Measurements from ENCODE around the gene CFAP126.
"Not testable (repeated sequence)": the region's sequence is repeated elsewhere in the genome, so short reads cannot be mapped to it uniquely, and the experiment has no call there.

The CFAP126 gene, protein sequence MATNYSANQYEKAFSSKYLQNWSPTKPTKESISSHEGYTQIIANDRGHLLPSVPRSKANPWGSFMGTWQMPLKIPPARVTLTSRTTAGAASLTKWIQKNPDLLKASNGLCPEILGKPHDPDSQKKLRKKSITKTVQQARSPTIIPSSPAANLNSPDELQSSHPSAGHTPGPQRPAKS

DNA sequence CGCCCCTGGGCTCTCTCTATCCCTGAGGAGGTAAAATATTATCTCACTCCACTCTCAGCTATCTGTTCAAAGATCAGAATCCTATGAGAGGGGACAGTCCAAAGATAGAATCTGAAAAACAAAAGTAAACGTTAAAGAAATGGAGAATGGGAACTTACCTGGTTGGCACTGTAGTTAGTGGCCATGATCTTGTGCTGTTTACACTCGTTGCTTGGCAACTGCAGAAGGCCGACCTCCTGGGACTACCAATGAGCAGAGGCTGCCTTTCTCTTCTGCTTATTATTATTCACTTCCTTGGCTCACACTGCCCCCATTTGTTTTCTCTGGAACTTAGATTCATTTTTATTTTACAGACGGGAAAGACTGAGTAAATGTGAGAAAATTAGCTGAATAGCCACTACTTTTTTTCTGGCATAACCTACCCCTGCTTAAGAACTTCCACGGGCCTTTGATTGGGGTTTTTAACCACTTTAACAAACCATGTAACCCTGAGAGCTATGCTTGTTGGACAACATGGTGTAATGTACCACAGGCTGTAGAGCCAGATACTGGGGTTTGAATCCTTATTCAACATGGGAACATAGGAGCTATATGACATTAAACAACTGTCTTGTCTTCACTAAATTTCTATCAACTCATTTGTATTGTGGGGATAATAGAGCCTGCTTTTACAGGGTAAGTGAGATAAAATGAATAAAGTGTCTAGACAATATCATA is at the start of gene CFAP126:
Gene CFAP126 (minus strand): TSS at position 193 of the 717 bp plus-strand sequence. CDS start 8 bp downstream, at position 185.
- peaks cover 5% of the 10 kb centered on the region for H3K36me3 Mint-ChIP-seq
- peaks cover 9% of the 10 kb centered on the region for H3K4me1 Mint-ChIP-seq
- H3K27ac Mint-ChIP-seq: no peak within 1 kb of the TSS
- no peaks in the 10 kb centered on the region for H3K27me3 Mint-ChIP-seq
- no peak within 1 kb of the TSS for H3K4me3 Mint-ChIP-seq
- no peaks in the 10 kb centered on the region for H3K9me3 Mint-ChIP-seq

GRCh38 chr1:161413050-161413449 is 45.4 kb upstream of the CFAP126 start:
- peaks cover 16% of the 10 kb centered on the region for H3K4me1 Mint-ChIP-seq
- not testable (repeated sequence) for H3K9me3 Mint-ChIP-seq, H3K27me3 Mint-ChIP-seq, H3K27ac Mint-ChIP-seq, H3K36me3 Mint-ChIP-seq, H3K4me3 Mint-ChIP-seq

DNA sequence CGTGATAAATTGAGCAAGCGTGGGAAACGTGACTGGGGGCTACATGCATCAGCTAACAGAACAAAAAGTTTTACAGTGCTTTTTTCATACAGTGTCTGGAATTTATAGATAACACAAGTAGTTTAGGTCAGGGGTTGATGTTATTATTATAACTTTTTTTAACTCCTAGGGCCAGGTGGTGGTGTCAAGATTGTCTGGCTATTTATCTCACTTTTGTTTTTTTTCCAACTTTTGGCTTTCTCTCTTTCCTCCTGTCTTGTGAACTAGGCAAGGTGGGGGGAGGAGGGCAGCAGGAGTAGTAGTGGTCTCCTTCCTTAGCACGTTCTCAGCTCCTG is 42.9 kb upstream of the CFAP126 start:
- H3K4me1 Mint-ChIP-seq: peaks cover 21% of the 10 kb centered on the region
- H3K27me3 Mint-ChIP-seq, H3K9me3 Mint-ChIP-seq, H3K27ac Mint-ChIP-seq, H3K4me3 Mint-ChIP-seq, H3K36me3 Mint-ChIP-seq: not testable (repeated sequence)

DNA sequence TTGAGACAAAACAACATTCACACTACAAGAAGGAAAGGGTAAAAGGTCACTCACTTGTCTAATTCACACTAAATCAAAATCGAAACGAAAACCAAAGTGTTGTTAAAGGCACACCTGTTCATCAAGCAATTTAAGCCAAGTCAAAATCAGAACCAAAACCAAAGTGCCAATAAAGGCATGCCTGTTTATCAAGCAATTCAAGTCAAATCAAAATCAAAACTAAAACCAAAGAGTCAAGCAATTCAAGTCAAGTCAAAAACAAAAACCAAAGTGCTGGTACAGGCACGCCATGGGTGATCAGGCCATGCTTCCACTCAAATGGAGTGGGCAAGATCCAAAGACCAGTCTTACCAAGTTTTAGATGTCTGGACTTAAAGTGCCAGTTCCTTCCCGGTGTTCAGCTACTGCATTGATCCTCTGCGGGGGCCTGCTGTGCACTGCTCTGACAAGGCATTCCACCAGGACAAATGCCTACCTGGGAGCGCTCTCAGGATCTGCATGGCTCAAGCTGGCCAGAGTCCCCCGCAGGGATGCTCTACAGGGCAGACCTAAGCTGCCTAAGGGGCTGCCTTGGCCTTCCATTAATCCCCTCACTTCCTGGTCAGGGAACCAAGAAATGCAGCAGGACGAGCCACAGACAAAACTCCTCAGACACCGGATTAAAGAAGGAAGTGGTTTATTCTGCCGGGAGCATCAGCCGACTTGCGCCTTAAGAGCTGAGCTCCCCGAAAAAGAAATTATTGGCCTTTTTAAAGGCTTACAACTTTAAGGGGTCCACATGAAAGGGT is 42.4 kb upstream of the CFAP126 start:
- peak overlapping the region; percentile 6 for H3K4me3 Mint-ChIP-seq

DNA sequence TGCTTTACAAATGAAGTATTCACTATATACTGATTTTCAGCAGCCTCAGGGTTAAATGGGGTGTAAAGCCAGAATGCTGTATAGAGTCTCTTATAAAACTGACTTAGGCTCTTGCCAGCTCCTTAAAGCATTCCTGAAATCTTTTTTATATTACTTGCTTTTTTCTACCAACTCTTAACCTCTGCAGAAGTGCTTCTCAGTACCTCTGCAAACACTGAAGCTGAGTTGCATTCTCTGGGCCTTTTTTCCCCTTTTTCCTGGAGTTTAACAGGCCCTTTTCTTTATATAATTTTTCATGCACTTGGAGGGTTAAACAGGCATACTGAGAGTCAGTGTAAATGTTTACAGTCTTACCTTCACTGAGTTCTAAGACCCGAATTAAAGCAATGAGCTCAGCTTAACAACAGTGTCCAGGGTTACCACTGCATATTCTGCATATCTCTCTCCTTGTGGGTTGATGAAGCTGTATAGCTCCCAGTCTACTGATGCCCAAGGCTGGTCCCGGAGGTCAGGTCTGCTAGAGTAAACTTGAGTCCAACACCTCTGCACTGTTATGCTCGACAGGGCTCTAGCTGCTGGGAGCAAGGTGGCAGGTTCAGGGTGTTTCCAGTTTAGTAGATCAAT is 40.9 kb upstream of the CFAP126 start:
- H3K9me3 Mint-ChIP-seq: peaks cover 3% of the 10 kb centered on the region
- peaks cover 2% of the 10 kb centered on the region for H3K27me3 Mint-ChIP-seq
- H3K36me3 Mint-ChIP-seq: peaks cover 5% of the 10 kb centered on the region
- H3K4me3 Mint-ChIP-seq: no peak overlapping the region
- H3K4me1 Mint-ChIP-seq: peaks cover 29% of the 10 kb centered on the region
- H3K27ac Mint-ChIP-seq: no peak overlapping the region

More for the DNA sequence above, 42.4 kb upstream of the CFAP126 start:
- not testable (repeated sequence) for H3K9me3 Mint-ChIP-seq, H3K27me3 Mint-ChIP-seq, H3K36me3 Mint-ChIP-seq
- H3K27ac Mint-ChIP-seq: peak overlapping the region; percentile 10
- peaks cover 21% of the 10 kb centered on the region for H3K4me1 Mint-ChIP-seq

DNA sequence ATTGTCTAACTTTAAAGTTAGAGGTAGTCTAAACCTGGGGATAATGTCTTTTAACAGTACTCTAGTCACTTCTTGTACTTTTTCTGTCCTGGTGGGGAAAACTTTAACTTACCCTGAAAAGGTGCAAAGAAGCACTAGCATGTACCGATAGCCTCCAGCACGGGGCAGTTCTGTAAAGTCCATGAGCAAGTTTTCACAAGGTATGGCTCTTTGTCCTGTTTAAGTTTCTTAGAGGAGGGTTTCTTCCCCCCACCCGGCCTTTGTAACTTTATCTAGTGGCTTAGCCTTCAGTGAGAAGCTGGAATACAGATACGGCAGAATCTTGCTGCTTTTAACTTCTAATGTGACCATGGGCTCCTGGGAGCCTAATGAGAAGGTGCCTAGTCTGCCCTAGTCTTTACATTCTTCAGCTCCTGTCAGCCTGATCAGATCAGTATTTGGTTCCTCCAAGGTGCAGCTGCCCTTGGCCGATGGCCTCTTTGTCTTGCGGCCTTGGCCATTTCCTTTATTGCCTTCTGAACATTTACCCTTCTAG is 39.8 kb upstream of the CFAP126 start:
- H3K27me3 Mint-ChIP-seq: peaks cover 2% of the 10 kb centered on the region
- no peak overlapping the region for H3K4me3 Mint-ChIP-seq
- H3K27ac Mint-ChIP-seq: no peak overlapping the region
- peaks cover 3% of the 10 kb centered on the region for H3K9me3 Mint-ChIP-seq
- H3K36me3 Mint-ChIP-seq: peaks cover 5% of the 10 kb centered on the region
- peaks cover 32% of the 10 kb centered on the region for H3K4me1 Mint-ChIP-seq

DNA sequence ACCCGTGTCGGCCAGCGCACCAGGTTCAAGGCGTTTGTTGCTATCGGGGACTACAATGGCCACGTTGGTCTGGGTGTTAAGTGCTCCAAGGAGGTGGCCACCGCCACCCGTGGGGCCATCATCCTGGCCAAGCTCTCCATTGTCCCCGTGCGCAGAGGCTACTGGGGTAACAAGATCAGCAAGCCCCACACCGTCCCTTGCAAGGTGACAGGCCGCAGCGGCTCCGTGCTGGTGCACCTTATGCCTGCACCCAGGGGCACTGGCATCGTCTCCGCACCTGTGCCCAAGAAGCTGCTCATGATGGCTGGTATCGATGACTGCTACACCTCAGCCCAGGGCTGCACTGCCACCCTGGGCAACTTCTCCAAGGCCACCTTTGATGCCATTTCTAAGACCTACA is 38.9 kb upstream of the CFAP126 start:
- H3K4me3 Mint-ChIP-seq, H3K27ac Mint-ChIP-seq, H3K36me3 Mint-ChIP-seq, H3K9me3 Mint-ChIP-seq, H3K27me3 Mint-ChIP-seq: not testable (repeated sequence)
- peaks cover 32% of the 10 kb centered on the region for H3K4me1 Mint-ChIP-seq

- Mint-ChIP-seq H3K36me3 (peaks cover 10% of the 10 kb centered on the region), H3K4me1 (peaks cover 37% of the 10 kb centered on the region), H3K9me3 (peaks cover 8% of the 10 kb centered on the region), H3K27me3 (peaks cover 2% of the 10 kb centered on the region), H3K4me3 (no peak overlapping the region), H3K27ac (no peak overlapping the region)
Observed at GRCh38 chr1:161404051-161404597, 36.4 kb upstream of the CFAP126 start.

- Mint-ChIP-seq H3K4me3 (no peak overlapping the region), H3K9me3 (peaks cover 8% of the 10 kb centered on the region), H3K4me1 (peaks cover 39% of the 10 kb centered on the region), H3K27me3 (peaks cover 2% of the 10 kb centered on the region), H3K36me3 (peaks cover 9% of the 10 kb centered on the region), H3K27ac (no peak overlapping the region)
Observed at GRCh38 chr1:161402446-161402845, 34.8 kb upstream of the CFAP126 start.

- peaks cover 2% of the 10 kb centered on the region for H3K27me3 Mint-ChIP-seq
- H3K4me1 Mint-ChIP-seq: peaks cover 39% of the 10 kb centered on the region
- peaks cover 7% of the 10 kb centered on the region for H3K36me3 Mint-ChIP-seq
- H3K9me3 Mint-ChIP-seq: peaks cover 8% of the 10 kb centered on the region
- H3K4me3 Mint-ChIP-seq: peak overlapping the region; percentile 98
- peak overlapping the region; percentile 99 for H3K27ac Mint-ChIP-seq
Observed at GRCh38 chr1:161399257-161399998, 31.8 kb upstream of the CFAP126 start.

DNA sequence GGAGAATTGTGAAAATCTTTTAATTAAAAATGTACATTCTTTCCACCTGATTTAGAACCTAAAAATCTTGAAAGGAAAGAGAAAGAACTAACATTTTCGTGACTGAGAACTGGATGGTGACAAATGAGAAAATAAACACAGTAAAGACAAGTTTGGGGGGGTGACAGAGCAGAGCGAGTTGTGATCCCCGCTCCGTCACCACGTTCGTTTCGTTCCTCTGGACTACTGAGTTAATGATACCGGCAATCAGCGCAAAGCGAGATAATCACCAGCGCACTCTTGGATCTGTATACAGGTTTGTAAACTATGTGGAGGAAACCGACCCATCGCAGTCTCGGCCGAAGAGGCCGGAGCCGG is 31.2 kb upstream of the CFAP126 start:
- Mint-ChIP-seq H3K27me3 (peaks cover 2% of the 10 kb centered on the region), H3K4me3 (peak overlapping the region; percentile 98), H3K36me3 (peaks cover 7% of the 10 kb centered on the region), H3K9me3 (peaks cover 8% of the 10 kb centered on the region), H3K27ac (peak overlapping the region; percentile 99), H3K4me1 (peaks cover 35% of the 10 kb centered on the region)

- H3K27ac Mint-ChIP-seq, H3K9me3 Mint-ChIP-seq, H3K4me3 Mint-ChIP-seq, H3K36me3 Mint-ChIP-seq, H3K27me3 Mint-ChIP-seq: not testable (repeated sequence)
- peaks cover 35% of the 10 kb centered on the region for H3K4me1 Mint-ChIP-seq
Observed at GRCh38 chr1:161397038-161397437, 29.4 kb upstream of the CFAP126 start.

DNA sequence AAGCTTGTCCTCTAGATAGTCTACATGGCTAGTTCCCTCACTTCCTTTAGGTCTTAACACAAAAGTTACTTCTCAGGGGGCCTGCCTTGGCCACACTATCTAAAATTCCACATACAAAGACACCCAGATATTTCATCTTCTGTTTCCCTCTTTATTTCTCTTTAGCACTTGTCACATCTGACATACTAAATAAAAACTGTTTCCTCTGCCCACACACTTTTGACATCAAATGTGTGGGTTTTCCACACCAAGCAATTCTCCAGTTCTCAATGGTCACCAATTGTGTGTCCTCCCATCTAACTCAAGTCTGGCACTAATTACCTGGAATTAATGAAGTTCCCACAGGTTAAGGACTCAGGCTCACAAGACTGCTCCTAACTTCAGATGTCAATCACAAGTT is 25.5 kb upstream of the CFAP126 start:
- Mint-ChIP-seq H3K27me3 (no peaks in the 10 kb centered on the region), H3K4me1 (peaks cover 14% of the 10 kb centered on the region), H3K4me3 (no peak overlapping the region), H3K27ac (peak overlapping the region; percentile 31), H3K36me3 (no peaks in the 10 kb centered on the region), H3K9me3 (no peaks in the 10 kb centered on the region)

- Mint-ChIP-seq H3K27ac (no peak overlapping the region), H3K27me3 (no peaks in the 10 kb centered on the region), H3K4me3 (peak overlapping the region; percentile 52)
Observed at GRCh38 chr1:161391611-161392010, 23.9 kb upstream of the CFAP126 start.

GRCh38 chr1:161391136-161391535 is 23.5 kb upstream of the CFAP126 start:
- H3K9me3 Mint-ChIP-seq, H3K27ac Mint-ChIP-seq, H3K27me3 Mint-ChIP-seq, H3K36me3 Mint-ChIP-seq: not testable (repeated sequence)
- Mint-ChIP-seq H3K4me3 (peak overlapping the region; percentile 93), H3K4me1 (peaks cover 31% of the 10 kb centered on the region)

More at GRCh38 chr1:161391611-161392010, 23.9 kb upstream of the CFAP126 start:
- Mint-ChIP-seq H3K9me3 (no peaks in the 10 kb centered on the region), H3K36me3 (no peaks in the 10 kb centered on the region), H3K4me1 (peaks cover 26% of the 10 kb centered on the region)

Data from activated naive CD4-positive, alpha-beta T cell treated with anti-CD3 and anti-CD28 coated beads, Interleukin-2, amount 50 U/mL, for 24 hours (primary cell).